Retinal pigment epithelial cell (primary cell): Measurements from ENCODE around the gene HGFAC.

Source experiments
- DNase-seq: peaks from one replicate; pipeline ENCODE4 v3.0.0-alpha.2; 2010; ENCODE audit warnings: low read depth
- H3K4me3 ChIP-seq: 2 replicates; pipeline ENCODE4 v1.5.1; 2011; ENCODE audit warnings: mild to moderate bottlenecking, low read length, control low read depth, moderate library complexity
- CTCF ChIP-seq: conservative IDR thresholded peaks from 2 replicates; pipeline ENCODE4 v1.5.1; 2011; ENCODE audit warnings: low read depth, low read length, control low read depth, inconsistent platforms

The HGFAC gene

GRCh38 chr4:3421470-3421869, 20.3 kb upstream of the HGFAC start:
- DNase-seq = no peak
- no peak overlapping the region for H3K4me3 ChIP-seq
- TF ChIP-seq CTCF = no peak

GRCh38 chr4:3422241-3422801, 19.4 kb upstream of the HGFAC start:
- DNase-seq = no peak
- H3K4me3 ChIP-seq = no peak overlapping the region
- TF ChIP-seq CTCF = no peak

- no peak for DNase-seq
- no peak overlapping the region for H3K4me3 ChIP-seq
- TF ChIP-seq CTCF = no peak
Measured at GRCh38 chr4:3422808-3423297, 18.9 kb upstream of the HGFAC start.

- no peak overlapping the region for H3K4me3 ChIP-seq
- no peak for DNase-seq
- TF ChIP-seq CTCF = no peak
Measured at GRCh38 chr4:3423406-3423805, 18.4 kb upstream of the HGFAC start.

GRCh38 chr4:3423952-3424351, 17.8 kb upstream of the HGFAC start:
- H3K4me3 ChIP-seq = no peak overlapping the region
- no peak for TF ChIP-seq CTCF
- no peak for DNase-seq

GRCh38 chr4:3424522-3425095, 17.2 kb upstream of the HGFAC start:
- TF ChIP-seq CTCF = no peak
- H3K4me3 ChIP-seq = no peak overlapping the region

GRCh38 chr4:3426465-3427133, 15.2 kb upstream of the HGFAC start:
- no peak for TF ChIP-seq CTCF
- H3K4me3 ChIP-seq = no peak overlapping the region
- DNase-seq = no peak

More at GRCh38 chr4:3424522-3425095, 17.2 kb upstream of the HGFAC start:
- DNase-seq = no peak
